Panc1 (cell line): ENCODE measurements around the gene POMC. TPM values are rescaled to one million over a fixed set of nuclear protein-coding genes. Genes with fewer than 3 reads are reported as not detected.
"Not testable (repeated sequence)": the region's sequence is repeated elsewhere in the genome, so short reads cannot be mapped to it uniquely, and the experiment has no call there.

Experiments used
- ATAC-seq: fragments of 200-7000 bp; cut with Tn5 transposase; 2 replicates; pipeline ENCODE4 v1.9.1; 2020; ENCODE audit warnings: mild to moderate bottlenecking, moderate library complexity
- BruUV-seq: library from RNA; stranded (reverse); fragments of 400-500 nt; replicated peaks from 2 replicates; lab custom pipeline; 2021; lab: Mats Ljungman, UMichigan
- CTCF ChIA-PET: fragments of 300-600 bp; sonication (Branson Sonifier 250); formaldehyde crosslinking; loops from one replicate; lab custom pipeline; 2022; ENCODE audit warnings: antibody characterized with exemption; lab: Charles Lee
- POLR2A ChIA-PET: fragments of 300-600 bp; sonication (Branson Sonifier 250); formaldehyde crosslinking; loops from one replicate; lab custom pipeline; 2022; ENCODE audit warnings: antibody characterized with exemption; lab: Charles Lee
- DNase-seq: peaks from one replicate; pipeline ENCODE4 v3.0.0-alpha.2; 2010; ENCODE audit warnings: low read depth, low spot score
- H3K27ac ChIP-seq: 2 replicates; pipeline ENCODE4 v1.5.1; 2011; ENCODE audit warnings: mild to moderate bottlenecking, low read length, inconsistent platforms
- H3K27me3 ChIP-seq: fragments of 200-500 bp; sonication (Bioruptor generic); 2 replicates; pipeline ENCODE4 v1.6.0; 2014; ENCODE audit warnings: low read length, inconsistent platforms; ENCODE audit not compliant: control insufficient read depth, insufficient read depth
- H3K36me3 ChIP-seq: fragments of 200-500 bp; sonication (Bioruptor generic); 2 replicates; pipeline ENCODE4 v1.5.1; 2014; ENCODE audit warnings: inconsistent platforms, mild to moderate bottlenecking, low read length, moderate library complexity; ENCODE audit not compliant: control insufficient read depth, insufficient read depth
- H3K4me1 ChIP-seq: 2 replicates; pipeline ENCODE4 v1.5.1; 2011; ENCODE audit warnings: inconsistent platforms, mild to moderate bottlenecking, low read length, moderate library complexity; ENCODE audit not compliant: control insufficient read depth, insufficient read depth
- H3K4me3 ChIP-seq, 2 experiments: 2 replicates each; pipeline ENCODE4 v1.5.1; 2011 to 2012; ENCODE audit warnings: low read depth in 2 of 2, low read length in 2 of 2, mild to moderate bottlenecking in 2 of 2, inconsistent platforms in 1 of 2, moderate library complexity in 1 of 2
- H3K9me3 ChIP-seq: fragments of 200-500 bp; sonication (Bioruptor generic); 2 replicates; pipeline ENCODE4 v1.5.1; 2014; ENCODE audit warnings: low read depth, mild to moderate bottlenecking, inconsistent platforms, low read length, moderate library complexity; ENCODE audit not compliant: control insufficient read depth, insufficient read depth
- CTCF ChIP-seq: fragments of 450-650 bp; IDR thresholded peaks from 2 replicates; pipeline ENCODE4 v1.5.1; 2017; ENCODE audit warnings: mild to moderate bottlenecking
- POLR2AphosphoS5 ChIP-seq: IDR thresholded peaks from 2 replicates; pipeline ENCODE4 v1.6.1; 2012; ENCODE audit warnings: mild to moderate bottlenecking, low read depth, low read length, moderate library complexity
- SIN3A ChIP-seq: IDR thresholded peaks from 2 replicates; pipeline ENCODE4 v1.6.1; 2012; ENCODE audit warnings: low read depth, mild to moderate bottlenecking, low read length, moderate library complexity, borderline replicate concordance; ENCODE audit not compliant: insufficient read depth
- TCF7L2 ChIP-seq: IDR thresholded peaks from 2 replicates; pipeline ENCODE4 v1.6.1; 2011; ENCODE audit warnings: mild to moderate bottlenecking, low read depth, low read length, inconsistent platforms
- in situ Hi-C: cut with HindIII; loops from 2 replicates; pipeline ENCODE4 v1.10.0; 2016; ENCODE audit warnings: low sequenced_read_pairs, low pct_unique_long_range_greater_than_20kb
- intact Hi-C: fragments of 100-400 bp; cut with micrococcal nuclease; formaldehyde crosslinking; loops from one replicate; pipeline ENCODE4 v1.10.0; 2022; ENCODE audit not compliant: unreplicated experiment
- total RNA-seq: library from RNA; stranded (reverse); gene quantifications from one replicate; pipeline ENCODE4 v1.2.1, GENCODE V29; 2021; ENCODE audit not compliant: unreplicated experiment
- TF ChIP-seq, protein P1 (sequence below), 2 experiments: IDR thresholded peaks; 2 replicates each; pipeline ENCODE4 v1.6.1; 2011 to 2012; ENCODE audit warnings: low read depth in 2 of 2, control low read depth in 1 of 2, low read length in 1 of 2, mild to moderate bottlenecking in 1 of 2, moderate library complexity in 1 of 2; ENCODE audit not compliant: insufficient read depth in 1 of 2

Gene POMC
- total RNA-seq, 1 experiment from 2014 or later: not detected

DNA sequence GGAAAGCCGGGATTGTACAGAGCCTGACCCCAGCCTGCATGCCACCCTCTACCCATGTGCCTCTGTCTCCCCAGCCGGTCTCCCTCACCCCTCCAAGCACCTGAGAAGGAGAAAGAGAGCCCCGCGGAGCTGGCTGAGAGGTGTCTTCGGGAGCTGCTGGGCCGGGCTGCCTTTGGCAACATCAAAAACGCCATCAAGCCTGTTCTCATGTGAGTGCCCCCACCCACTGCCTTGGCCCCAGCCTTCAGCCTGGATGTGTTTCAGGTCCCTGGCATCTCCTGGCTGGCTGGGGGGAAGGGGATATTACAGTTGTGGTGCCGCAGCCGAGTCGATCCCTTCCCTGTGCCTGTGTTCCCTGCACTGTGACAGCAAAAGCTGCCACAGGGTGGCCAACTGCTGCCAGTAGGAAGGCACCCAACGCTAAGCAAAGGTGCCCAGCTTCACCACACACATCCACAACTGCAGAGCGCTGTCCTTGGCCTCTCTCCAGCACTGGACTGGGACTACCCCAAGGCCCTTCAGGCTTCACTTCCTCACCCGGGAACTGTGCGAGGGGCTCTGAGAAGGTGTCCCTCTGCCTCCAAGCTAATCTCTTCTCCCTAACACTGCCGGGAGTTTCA, 38.4 kb downstream of the POMC start:
- ChIA-PET CTCF (interaction anchor here (0.5 to 2.5 kb wide), 7 partner anchors 16 to 190 kb away, joined by 3 to 30 read pairs (median 5); no protein-coding TSS in a partner anchor), POLR2A (interaction anchor here (0.5 to 0.8 kb wide), 2 partner anchors 225 to 311 kb away, joined by 3 to 7 read pairs; no protein-coding TSS in a partner anchor)
- intact Hi-C loops (loop anchor here (1.0 kb wide), 1 partner anchor 155 kb away; no protein-coding TSS in a partner anchor), in situ Hi-C loops (no loop called here)
- BruUV-seq: no TSS peak
- Histone ChIP-seq H3K9me3 (no peaks in the 10 kb centered on the region), H3K27me3 (no peaks in the 10 kb centered on the region), H3K4me1 (no peaks in the 10 kb centered on the region), H3K4me3 (no peak overlapping the region), H3K27ac (no peak overlapping the region), H3K36me3 (no peaks in the 10 kb centered on the region)
- 0 out of 2 replicates have a peak, but pooled peaks have one; percentile 3 for ATAC-seq
- no peak for TF ChIP-seq TCF7L2
- TF ChIP-seq, protein P1, sequence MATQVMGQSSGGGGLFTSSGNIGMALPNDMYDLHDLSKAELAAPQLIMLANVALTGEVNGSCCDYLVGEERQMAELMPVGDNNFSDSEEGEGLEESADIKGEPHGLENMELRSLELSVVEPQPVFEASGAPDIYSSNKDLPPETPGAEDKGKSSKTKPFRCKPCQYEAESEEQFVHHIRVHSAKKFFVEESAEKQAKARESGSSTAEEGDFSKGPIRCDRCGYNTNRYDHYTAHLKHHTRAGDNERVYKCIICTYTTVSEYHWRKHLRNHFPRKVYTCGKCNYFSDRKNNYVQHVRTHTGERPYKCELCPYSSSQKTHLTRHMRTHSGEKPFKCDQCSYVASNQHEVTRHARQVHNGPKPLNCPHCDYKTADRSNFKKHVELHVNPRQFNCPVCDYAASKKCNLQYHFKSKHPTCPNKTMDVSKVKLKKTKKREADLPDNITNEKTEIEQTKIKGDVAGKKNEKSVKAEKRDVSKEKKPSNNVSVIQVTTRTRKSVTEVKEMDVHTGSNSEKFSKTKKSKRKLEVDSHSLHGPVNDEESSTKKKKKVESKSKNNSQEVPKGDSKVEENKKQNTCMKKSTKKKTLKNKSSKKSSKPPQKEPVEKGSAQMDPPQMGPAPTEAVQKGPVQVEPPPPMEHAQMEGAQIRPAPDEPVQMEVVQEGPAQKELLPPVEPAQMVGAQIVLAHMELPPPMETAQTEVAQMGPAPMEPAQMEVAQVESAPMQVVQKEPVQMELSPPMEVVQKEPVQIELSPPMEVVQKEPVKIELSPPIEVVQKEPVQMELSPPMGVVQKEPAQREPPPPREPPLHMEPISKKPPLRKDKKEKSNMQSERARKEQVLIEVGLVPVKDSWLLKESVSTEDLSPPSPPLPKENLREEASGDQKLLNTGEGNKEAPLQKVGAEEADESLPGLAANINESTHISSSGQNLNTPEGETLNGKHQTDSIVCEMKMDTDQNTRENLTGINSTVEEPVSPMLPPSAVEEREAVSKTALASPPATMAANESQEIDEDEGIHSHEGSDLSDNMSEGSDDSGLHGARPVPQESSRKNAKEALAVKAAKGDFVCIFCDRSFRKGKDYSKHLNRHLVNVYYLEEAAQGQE (IDR thresholded peaks at IDR 0.05; ENCODE audit: insufficient read depth in 1 of 2, low read depth in 2 of 2, low read length in 1 of 2): no peak
- DNase-seq: no peak

- in situ Hi-C loops: no loop called here
These were observed 40.7 kb downstream of the POMC start for GRCh38 chr2:25127646-25128045.

GRCh38 chr2:25127071-25127470, 41.3 kb downstream of the POMC start:
- BruUV-seq, H3K36me3 ChIP-seq, H3K9me3 ChIP-seq, ATAC-seq, intact Hi-C loops, H3K27me3 ChIP-seq, H3K27ac ChIP-seq, H3K4me3 ChIP-seq, H3K4me1 ChIP-seq, POLR2A ChIA-PET, in situ Hi-C loops, DNase-seq: not testable (repeated sequence)
- CTCF ChIA-PET: interaction anchor here (0.7 kb wide), 1 partner anchor 152 kb away, joined by 10 read pairs; no protein-coding TSS in a partner anchor

More at GRCh38 chr2:25127646-25128045, 40.7 kb downstream of the POMC start:
- BruUV-seq: no TSS peak
- POLR2A ChIA-PET: interaction anchor here (0.6 kb wide), 1 partner anchor 184 kb away, joined by 9 read pairs; no protein-coding TSS in a partner anchor
- DNase-seq: no peak
- Histone ChIP-seq H3K9me3 (no peaks in the 10 kb centered on the region), H3K4me3 (no peak overlapping the region), H3K36me3 (no peaks in the 10 kb centered on the region), H3K27ac (no peak overlapping the region), H3K27me3 (no peaks in the 10 kb centered on the region), H3K4me1 (no peaks in the 10 kb centered on the region)
- no peak for ATAC-seq
- CTCF ChIA-PET: interaction anchor here (0.6 kb wide), 2 partner anchors 60 to 103 kb away, joined by 4 to 5 read pairs; no protein-coding TSS in a partner anchor
- intact Hi-C loops: no loop called here
- TF ChIP-seq SIN3A (no peak), POLR2AphosphoS5 (no peak), CTCF (no peak), TCF7L2 (no peak)
- TF ChIP-seq, protein P1 (IDR thresholded peaks at IDR 0.05; ENCODE audit: insufficient read depth in 1 of 2, low read depth in 2 of 2, low read length in 1 of 2): no peak
